Smooth muscle cell (in vitro differentiated cells): ENCODE data around the gene ROGDI. TPM values are rescaled to one million over a fixed set of nuclear protein-coding genes. Genes with fewer than 3 reads are reported as not detected.

ENCODE experiments used
- DNase-seq: peaks from one replicate; lab custom pipeline; 2025; ENCODE audit not compliant: unreplicated experiment; lab: John Stamatoyannopoulos, UW
- H2AFZ ChIP-seq: fragments of 200-600 bp; sonication (generic); 2 replicates; pipeline ENCODE4 v1.6.0; 2016; ENCODE audit warnings: antibody characterized with exemption, low read depth, mild to moderate bottlenecking
- H3F3A ChIP-seq: fragments of 200-600 bp; sonication (generic); 2 replicates; pipeline ENCODE4 v1.6.0; 2017; ENCODE audit warnings: antibody characterized with exemption, low read depth
- H3K27ac ChIP-seq: fragments of 200-600 bp; sonication (generic); 2 replicates; pipeline ENCODE4 v1.5.1; 2016; ENCODE audit warnings: low read depth, mild to moderate bottlenecking
- H3K27me3 ChIP-seq: fragments of 200-600 bp; sonication (generic); 2 replicates; pipeline ENCODE4 v1.6.1; 2016; ENCODE audit warnings: low read depth, mild to moderate bottlenecking
- H3K36me3 ChIP-seq: fragments of 200-600 bp; sonication (generic); 2 replicates; pipeline ENCODE4 v1.5.1; 2016; ENCODE audit warnings: low read depth
- H3K4me1 ChIP-seq: fragments of 200-600 bp; sonication (generic); 2 replicates; pipeline ENCODE4 v1.5.1; 2016; ENCODE audit warnings: low read depth
- H3K4me2 ChIP-seq: fragments of 200-600 bp; sonication (generic); 2 replicates; pipeline ENCODE4 v1.6.0; 2016; ENCODE audit warnings: mild to moderate bottlenecking
- H3K4me3 ChIP-seq: fragments of 200-600 bp; sonication (generic); 2 replicates; pipeline ENCODE4 v1.5.1; 2016; ENCODE audit warnings: mild to moderate bottlenecking
- H3K79me2 ChIP-seq: fragments of 200-600 bp; sonication (generic); 2 replicates; pipeline ENCODE4 v1.6.0; 2016; ENCODE audit warnings: low read depth, mild to moderate bottlenecking
- H3K9ac ChIP-seq: fragments of 200-600 bp; sonication (generic); 2 replicates; pipeline ENCODE4 v1.6.0; 2016; ENCODE audit warnings: low read depth
- H3K9me3 ChIP-seq: fragments of 200-600 bp; sonication (generic); replicated peaks from 2 replicates; pipeline ENCODE4 v1.5.1; 2016; ENCODE audit warnings: low read depth
- H4K20me1 ChIP-seq: fragments of 200-600 bp; sonication (generic); 2 replicates; pipeline ENCODE4 v1.6.0; 2016; ENCODE audit warnings: low read depth
- WGBS: methylation state at CpG from one replicate; pipeline ENCODE4 v1.1.7; 2016; ENCODE audit warnings: low lambda C conversion rate; 5-methylcytosine and 5-hydroxymethylcytosine counted together
- polyA plus RNA-seq: library from polyadenylated mRNA; unstranded; fragments of >200 nt; fragmentation: Nextera tagmentation; extraction: Ambion mirVana; gene quantifications from 2 replicates; pipeline ENCODE4 v1.2.1, GENCODE V29; 2016
- total RNA-seq: library from RNA; depleted of rRNA; stranded (reverse); fragments of >200 nt; gene quantifications from 2 replicates; pipeline ENCODE4 v1.2.3, GENCODE V29; 2014
- TF ChIP-seq, protein P1 (sequence below): fragments of 200-600 bp; sonication (generic); IDR thresholded peaks from 2 replicates; pipeline ENCODE4 v1.5.1; 2017; ENCODE audit warnings: borderline replicate concordance, mild to moderate bottlenecking, antibody characterized with exemption; ENCODE audit not compliant: insufficient read depth, poor library complexity, severe bottlenecking

Gene ROGDI
- total and polyA plus RNA-seq, 2 experiments from 2014 or later, result 21.6 to 45.6 TPM

DNA sequence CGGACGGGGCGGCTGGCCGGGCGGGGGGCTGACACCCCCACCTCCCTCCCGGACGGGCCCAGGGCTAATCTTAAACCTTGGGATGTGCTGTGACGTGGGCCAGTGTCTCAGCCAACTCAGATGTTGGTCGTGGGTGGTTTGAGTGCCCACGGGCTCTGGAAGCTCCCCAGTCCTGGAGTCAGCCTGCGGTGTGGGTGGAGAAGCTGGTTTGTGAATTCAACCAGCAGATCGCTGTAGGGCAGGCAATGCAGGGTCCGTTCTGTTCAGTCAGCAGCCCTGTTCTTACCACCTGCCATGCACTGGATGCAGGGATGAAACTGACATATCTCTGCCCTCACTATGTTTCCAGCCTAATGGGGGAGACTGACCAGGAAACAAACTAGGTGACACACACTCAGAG lies 27.4 kb downstream of the ROGDI start:
- Histone ChIP-seq H3K4me3 (no peak overlapping the region), H3K9ac (no peak overlapping the region), H3F3A (no peaks in the 10 kb centered on the region), H3K79me2 (no peaks in the 10 kb centered on the region), H3K4me1 (no peaks in the 10 kb centered on the region), H3K9me3 (no peaks in the 10 kb centered on the region), H3K4me2 (no peak overlapping the region), H3K27ac (no peak overlapping the region), H2AFZ (no peak overlapping the region), H3K36me3 (no peaks in the 10 kb centered on the region), H4K20me1 (no peaks in the 10 kb centered on the region), H3K27me3 (no peaks in the 10 kb centered on the region)
- 81% methylated on average over 6 of the region's 13 CpGs for WGBS
- TF ChIP-seq, protein P1, sequence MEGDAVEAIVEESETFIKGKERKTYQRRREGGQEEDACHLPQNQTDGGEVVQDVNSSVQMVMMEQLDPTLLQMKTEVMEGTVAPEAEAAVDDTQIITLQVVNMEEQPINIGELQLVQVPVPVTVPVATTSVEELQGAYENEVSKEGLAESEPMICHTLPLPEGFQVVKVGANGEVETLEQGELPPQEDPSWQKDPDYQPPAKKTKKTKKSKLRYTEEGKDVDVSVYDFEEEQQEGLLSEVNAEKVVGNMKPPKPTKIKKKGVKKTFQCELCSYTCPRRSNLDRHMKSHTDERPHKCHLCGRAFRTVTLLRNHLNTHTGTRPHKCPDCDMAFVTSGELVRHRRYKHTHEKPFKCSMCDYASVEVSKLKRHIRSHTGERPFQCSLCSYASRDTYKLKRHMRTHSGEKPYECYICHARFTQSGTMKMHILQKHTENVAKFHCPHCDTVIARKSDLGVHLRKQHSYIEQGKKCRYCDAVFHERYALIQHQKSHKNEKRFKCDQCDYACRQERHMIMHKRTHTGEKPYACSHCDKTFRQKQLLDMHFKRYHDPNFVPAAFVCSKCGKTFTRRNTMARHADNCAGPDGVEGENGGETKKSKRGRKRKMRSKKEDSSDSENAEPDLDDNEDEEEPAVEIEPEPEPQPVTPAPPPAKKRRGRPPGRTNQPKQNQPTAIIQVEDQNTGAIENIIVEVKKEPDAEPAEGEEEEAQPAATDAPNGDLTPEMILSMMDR, result no peak
- no peak for DNase-seq

DNA sequence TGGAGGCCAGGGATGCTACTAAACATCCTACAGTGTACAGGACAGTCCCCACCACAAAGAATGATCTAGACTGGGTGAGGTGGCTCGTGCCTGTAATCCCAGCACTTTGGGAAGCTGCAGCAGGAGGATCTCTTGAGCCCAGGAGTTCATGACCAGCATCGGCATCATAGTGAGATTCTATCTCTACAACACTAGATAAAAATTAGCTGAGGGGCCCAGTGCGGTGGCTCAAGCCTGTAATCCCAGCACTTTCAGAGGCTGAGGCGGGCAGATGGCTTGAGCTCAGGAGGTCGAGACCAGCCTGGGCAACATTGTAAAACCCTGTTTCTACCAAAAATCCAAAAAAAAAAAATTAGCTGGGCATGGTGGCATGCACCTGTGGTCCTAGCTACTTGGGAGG lies 30.1 kb downstream of the ROGDI start:
- 85% methylated on average over 5 of the region's 5 CpGs for WGBS
- Histone ChIP-seq H3K36me3 (no peaks in the 10 kb centered on the region), H3K4me3 (no peak overlapping the region), H3K9me3 (no peaks in the 10 kb centered on the region), H2AFZ (no peak overlapping the region), H3K9ac (no peak overlapping the region), H4K20me1 (no peaks in the 10 kb centered on the region), H3K4me1 (peaks cover 7% of the 10 kb centered on the region), H3F3A (peaks cover 9% of the 10 kb centered on the region), H3K4me2 (no peak overlapping the region), H3K27ac (no peak overlapping the region), H3K79me2 (no peaks in the 10 kb centered on the region), H3K27me3 (no peaks in the 10 kb centered on the region)
- TF ChIP-seq, protein P1, result no peak
- DNase-seq, result no peak

DNA sequence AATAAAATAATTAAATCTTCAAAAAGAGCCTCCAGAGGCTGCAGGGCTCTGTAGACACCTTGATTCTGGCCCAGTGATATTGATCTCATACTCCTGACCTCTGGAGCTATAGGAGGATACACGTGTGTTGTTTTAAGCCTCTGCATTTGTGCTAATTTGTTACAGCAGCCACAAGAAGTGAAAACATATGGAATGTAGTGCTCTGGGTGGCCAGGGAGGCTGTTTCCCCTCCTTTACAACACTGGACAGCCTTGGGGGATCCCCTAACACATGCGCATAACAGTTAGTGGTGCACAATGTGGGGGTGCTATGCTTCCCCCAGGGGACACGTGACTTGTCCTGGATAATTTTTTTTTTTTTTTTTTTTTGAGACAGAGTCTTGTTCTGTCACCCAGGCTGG lies 30.8 kb downstream of the ROGDI start:
- Histone ChIP-seq H3K9ac (no peak overlapping the region), H3K36me3 (no peaks in the 10 kb centered on the region), H3K27me3 (no peaks in the 10 kb centered on the region), H3K4me3 (no peak overlapping the region), H2AFZ (no peak overlapping the region), H4K20me1 (no peaks in the 10 kb centered on the region), H3F3A (peaks cover 9% of the 10 kb centered on the region), H3K27ac (no peak overlapping the region), H3K4me2 (no peak overlapping the region), H3K9me3 (no peaks in the 10 kb centered on the region), H3K4me1 (peaks cover 9% of the 10 kb centered on the region), H3K79me2 (peaks cover 3% of the 10 kb centered on the region)
- TF ChIP-seq, protein P1, result no peak
- 81% methylated on average over 3 of the region's 3 CpGs for WGBS
- DNase-seq, result no peak

DNA sequence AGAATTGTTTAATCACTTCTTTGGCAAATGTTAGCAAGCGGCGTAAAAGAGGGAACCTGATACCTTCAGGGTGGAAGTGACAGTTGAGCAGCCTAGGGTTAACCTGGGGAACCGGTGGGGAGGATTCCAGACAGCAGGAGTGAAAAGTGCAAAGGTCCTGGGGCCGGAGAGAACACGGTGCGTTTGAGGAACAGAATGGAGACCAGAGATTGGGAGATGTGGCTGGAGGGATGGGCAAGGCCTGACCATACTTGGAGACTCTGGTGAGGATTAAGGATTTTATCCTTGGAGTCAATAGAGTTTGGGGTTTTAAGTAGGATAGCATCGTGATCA lies 33.2 kb downstream of the ROGDI start:
- Histone ChIP-seq H3F3A (peaks cover 9% of the 10 kb centered on the region), H3K79me2 (peaks cover 23% of the 10 kb centered on the region), H3K4me2 (peak overlapping the region; percentile 98), H3K9me3 (no peaks in the 10 kb centered on the region), H3K27ac (no peak overlapping the region), H3K4me1 (peaks cover 14% of the 10 kb centered on the region), H3K27me3 (no peaks in the 10 kb centered on the region), H4K20me1 (no peaks in the 10 kb centered on the region), H3K4me3 (peak overlapping the region; percentile 57), H2AFZ (peak overlapping the region; percentile 84), H3K36me3 (no peaks in the 10 kb centered on the region), H3K9ac (no peak overlapping the region)
- WGBS, result 85% methylated on average over 7 of the region's 7 CpGs
- DNase-seq, result no peak
- TF ChIP-seq, protein P1, result no peak
